Mucosa of stomach (tissue), 1 donor: ENCODE data around the gene CRYBA4.

Source experiments
- H3K27me3 ChIP-seq: one replicate; pipeline ENCODE4 v1.7.0; 2013; ENCODE audit warnings: mild to moderate bottlenecking, low read length; ENCODE audit not compliant: control insufficient read depth, insufficient read depth
- H3K36me3 ChIP-seq: one replicate; pipeline ENCODE4 v1.7.0; 2013; ENCODE audit warnings: low read length; ENCODE audit not compliant: control insufficient read depth, insufficient read depth
- H3K4me1 ChIP-seq: one replicate; pipeline ENCODE4 v1.7.0; 2013; ENCODE audit warnings: mild to moderate bottlenecking, low read length; ENCODE audit not compliant: control insufficient read depth, insufficient read depth
- H3K4me3 ChIP-seq: one replicate; pipeline ENCODE4 v1.7.0; 2013; ENCODE audit warnings: low read length
- H3K9ac ChIP-seq: one replicate; pipeline ENCODE4 v1.7.0; 2013; ENCODE audit warnings: mild to moderate bottlenecking, low read length, moderate library complexity
- H3K9me3 ChIP-seq: one replicate; pipeline ENCODE4 v1.7.0; 2013; ENCODE audit warnings: mild to moderate bottlenecking, low read length, moderate library complexity; ENCODE audit not compliant: control insufficient read depth
- donor health status: Pancreatic carcinoma.

The CRYBA4 gene

GRCh38 chr22:26635117-26635516, 13.4 kb downstream of the CRYBA4 start:
- H3K9me3 ChIP-seq = no peaks in the 10 kb centered on the region
- H3K27me3 ChIP-seq = no peaks in the 10 kb centered on the region
- no peak overlapping the region for H3K4me3 ChIP-seq
- H3K36me3 ChIP-seq = no peaks in the 10 kb centered on the region
- no peak overlapping the region for H3K9ac ChIP-seq
- H3K4me1 ChIP-seq = no peaks in the 10 kb centered on the region

GRCh38 chr22:26636296-26636695, 14.5 kb downstream of the CRYBA4 start:
- no peak overlapping the region for H3K4me3 ChIP-seq
- no peaks in the 10 kb centered on the region for H3K36me3 ChIP-seq
- no peaks in the 10 kb centered on the region for H3K9me3 ChIP-seq
- H3K4me1 ChIP-seq = no peaks in the 10 kb centered on the region
- no peak overlapping the region for H3K9ac ChIP-seq
- H3K27me3 ChIP-seq = no peaks in the 10 kb centered on the region

- H3K4me1 ChIP-seq = peaks cover 10% of the 10 kb centered on the region
- H3K9ac ChIP-seq = no peak overlapping the region
- H3K9me3 ChIP-seq = no peaks in the 10 kb centered on the region
- peaks cover 16% of the 10 kb centered on the region for H3K27me3 ChIP-seq
- no peak overlapping the region for H3K4me3 ChIP-seq
- no peaks in the 10 kb centered on the region for H3K36me3 ChIP-seq
Measured at GRCh38 chr22:26642465-26643417, 21.0 kb downstream of the CRYBA4 start.

GRCh38 chr22:26643418-26644100, 21.8 kb downstream of the CRYBA4 start:
- Histone ChIP-seq H3K27me3 (peaks cover 24% of the 10 kb centered on the region), H3K36me3 (no peaks in the 10 kb centered on the region), H3K9me3 (no peaks in the 10 kb centered on the region), H3K9ac (no peak overlapping the region), H3K4me1 (peaks cover 10% of the 10 kb centered on the region), H3K4me3 (no peak overlapping the region)

- H3K27me3 ChIP-seq = peaks cover 24% of the 10 kb centered on the region
- no peak overlapping the region for H3K9ac ChIP-seq
- H3K4me1 ChIP-seq = peaks cover 10% of the 10 kb centered on the region
Measured at GRCh38 chr22:26646158-26646557, 24.4 kb downstream of the CRYBA4 start.

GRCh38 chr22:26648011-26648497, 26.3 kb downstream of the CRYBA4 start:
- no peak overlapping the region for H3K4me3 ChIP-seq
- peaks cover 24% of the 10 kb centered on the region for H3K27me3 ChIP-seq
- H3K9ac ChIP-seq = no peak overlapping the region
- no peaks in the 10 kb centered on the region for H3K9me3 ChIP-seq
- H3K36me3 ChIP-seq = no peaks in the 10 kb centered on the region
- peaks cover 10% of the 10 kb centered on the region for H3K4me1 ChIP-seq

More at GRCh38 chr22:26646158-26646557, 24.4 kb downstream of the CRYBA4 start:
- Histone ChIP-seq H3K4me3 (no peak overlapping the region), H3K9me3 (no peaks in the 10 kb centered on the region), H3K36me3 (no peaks in the 10 kb centered on the region)

- H3K27me3 ChIP-seq = peaks cover 29% of the 10 kb centered on the region
Measured at GRCh38 chr22:26648528-26649388, 27.0 kb downstream of the CRYBA4 start.

GRCh38 chr22:26650722-26651421, 29.1 kb downstream of the CRYBA4 start:
- no peak overlapping the region for H3K9ac ChIP-seq
- H3K27me3 ChIP-seq = peaks cover 29% of the 10 kb centered on the region
- H3K4me3 ChIP-seq = no peak overlapping the region
- H3K4me1 ChIP-seq = no peaks in the 10 kb centered on the region
- no peaks in the 10 kb centered on the region for H3K9me3 ChIP-seq
- H3K36me3 ChIP-seq = no peaks in the 10 kb centered on the region

More at GRCh38 chr22:26648528-26649388, 27.0 kb downstream of the CRYBA4 start:
- Histone ChIP-seq H3K4me3 (no peak overlapping the region), H3K4me1 (peaks cover 10% of the 10 kb centered on the region), H3K9ac (no peak overlapping the region), H3K36me3 (no peaks in the 10 kb centered on the region), H3K9me3 (no peaks in the 10 kb centered on the region)

GRCh38 chr22:26651815-26652214, 30.1 kb downstream of the CRYBA4 start:
- Histone ChIP-seq H3K9me3 (no peaks in the 10 kb centered on the region), H3K36me3 (no peaks in the 10 kb centered on the region), H3K4me1 (peaks cover under 1% of the 10 kb centered on the region), H3K27me3 (peaks cover 26% of the 10 kb centered on the region), H3K4me3 (no peak overlapping the region), H3K9ac (no peak overlapping the region)

GRCh38 chr22:26656891-26657851, 35.4 kb downstream of the CRYBA4 start, which contains the start of gene MIAT:
MIAT (plus strand) TSS chr22:26657588.
- H3K9me3 ChIP-seq = no peaks in the 10 kb centered on the region
- no peak within 1 kb of the TSS for H3K9ac ChIP-seq
- H3K27me3 ChIP-seq = peaks cover 44% of the 10 kb centered on the region
- H3K4me3 ChIP-seq = no peak within 1 kb of the TSS
- no peaks in the 10 kb centered on the region for H3K36me3 ChIP-seq
- peaks cover 18% of the 10 kb centered on the region for H3K4me1 ChIP-seq
